HFFc6 (cell line): ENCODE data around the gene SLC45A2. TPM values are rescaled to one million over a fixed set of nuclear protein-coding genes. Genes with fewer than 3 reads are reported as not detected.

Source experiments
- DNase-seq: peaks from one replicate; pipeline ENCODE4 v3.0.0-alpha.2; 2018
- H3K27ac Mint-ChIP-seq: 2 replicates; pipeline ENCODE4 v1.8.0; 2020; ENCODE audit warnings: mild to moderate bottlenecking, mixed read lengths
- H3K27me3 Mint-ChIP-seq: 2 replicates; pipeline ENCODE4 v1.8.0; 2021; ENCODE audit warnings: mild to moderate bottlenecking, moderate library complexity, mixed read lengths; ENCODE audit not compliant: insufficient read depth
- H3K36me3 Mint-ChIP-seq: 2 replicates; pipeline ENCODE4 v1.8.0; 2021; ENCODE audit warnings: low read depth, mixed read lengths
- H3K4me1 Mint-ChIP-seq: 2 replicates; pipeline ENCODE4 v1.8.0; 2020; ENCODE audit warnings: low read depth, mixed read lengths
- H3K4me3 Mint-ChIP-seq: 2 replicates; pipeline ENCODE4 v1.8.0; 2020; ENCODE audit warnings: mild to moderate bottlenecking, moderate library complexity, mixed read lengths
- H3K9me3 Mint-ChIP-seq: 2 replicates; pipeline ENCODE4 v1.8.0; 2020; ENCODE audit warnings: mild to moderate bottlenecking, mixed read lengths
- total RNA-seq, 6 experiments: library from RNA; stranded (reverse); fragmentation: NEBNext Ultra II Directional; extraction: Animal tissue kit (Norgen Biotek cat#: 25700); gene quantifications; 2 replicates in 1 of 6; 3 replicates in 5 of 6; pipeline ENCODE4 v1.2.3, GENCODE V29; 2021
- TF ChIP-seq, protein P1 (sequence below): fragments of 200-600 bp; sonication (generic); IDR thresholded peaks from 2 replicates; pipeline ENCODE4 v1.5.0; 2021; ENCODE audit warnings: antibody characterized with exemption, mild to moderate bottlenecking

Gene SLC45A2
- total RNA-seq, 6 experiments from 2014 or later = not detected

DNA sequence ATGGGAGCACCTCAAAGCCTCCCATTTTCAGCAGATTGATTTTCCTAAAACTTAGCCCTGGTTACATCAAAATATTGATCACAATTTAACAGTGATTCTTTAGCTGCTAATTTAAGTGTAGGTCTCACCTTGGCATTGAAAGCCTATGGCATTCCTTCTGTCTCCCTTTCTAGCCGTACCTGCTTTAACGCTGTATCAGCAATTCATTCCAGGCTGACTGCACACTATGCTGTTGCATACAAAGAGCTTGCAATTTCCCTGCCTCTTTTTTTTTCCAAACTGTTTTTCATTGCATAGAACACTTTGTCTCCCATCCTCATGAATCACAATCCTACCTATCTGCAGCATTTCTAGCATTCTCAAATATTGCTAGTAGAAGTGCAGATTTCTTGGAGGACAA is 32.3 kb upstream of the SLC45A2 start:
- Mint-ChIP-seq H3K27me3 (no peaks in the 10 kb centered on the region), H3K27ac (no peak overlapping the region), H3K4me3 (no peak overlapping the region), H3K36me3 (no peaks in the 10 kb centered on the region), H3K9me3 (no peaks in the 10 kb centered on the region), H3K4me1 (peaks cover 30% of the 10 kb centered on the region)
- no peak for DNase-seq
- TF ChIP-seq, protein P1, sequence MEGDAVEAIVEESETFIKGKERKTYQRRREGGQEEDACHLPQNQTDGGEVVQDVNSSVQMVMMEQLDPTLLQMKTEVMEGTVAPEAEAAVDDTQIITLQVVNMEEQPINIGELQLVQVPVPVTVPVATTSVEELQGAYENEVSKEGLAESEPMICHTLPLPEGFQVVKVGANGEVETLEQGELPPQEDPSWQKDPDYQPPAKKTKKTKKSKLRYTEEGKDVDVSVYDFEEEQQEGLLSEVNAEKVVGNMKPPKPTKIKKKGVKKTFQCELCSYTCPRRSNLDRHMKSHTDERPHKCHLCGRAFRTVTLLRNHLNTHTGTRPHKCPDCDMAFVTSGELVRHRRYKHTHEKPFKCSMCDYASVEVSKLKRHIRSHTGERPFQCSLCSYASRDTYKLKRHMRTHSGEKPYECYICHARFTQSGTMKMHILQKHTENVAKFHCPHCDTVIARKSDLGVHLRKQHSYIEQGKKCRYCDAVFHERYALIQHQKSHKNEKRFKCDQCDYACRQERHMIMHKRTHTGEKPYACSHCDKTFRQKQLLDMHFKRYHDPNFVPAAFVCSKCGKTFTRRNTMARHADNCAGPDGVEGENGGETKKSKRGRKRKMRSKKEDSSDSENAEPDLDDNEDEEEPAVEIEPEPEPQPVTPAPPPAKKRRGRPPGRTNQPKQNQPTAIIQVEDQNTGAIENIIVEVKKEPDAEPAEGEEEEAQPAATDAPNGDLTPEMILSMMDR = no peak

DNA sequence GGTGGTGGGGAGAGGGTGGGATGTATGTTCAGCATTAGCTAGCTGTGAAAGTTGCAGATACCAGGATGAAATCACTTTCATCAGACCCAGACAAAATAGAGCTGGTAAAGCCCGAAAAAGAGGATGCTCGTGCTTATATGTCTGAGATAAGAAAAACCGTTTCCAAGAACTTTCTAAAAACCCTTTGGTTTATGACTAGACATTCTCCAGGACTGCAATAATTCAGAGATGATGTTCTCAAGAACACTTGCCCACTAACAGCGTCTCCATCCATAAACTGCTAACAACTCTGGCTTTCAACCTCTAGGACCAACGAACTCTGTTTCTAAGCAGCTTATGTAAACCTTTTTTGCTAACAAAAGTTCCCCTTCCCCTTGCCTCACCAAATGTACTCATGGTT is 31.7 kb upstream of the SLC45A2 start:
- H3K4me1 Mint-ChIP-seq = peaks cover 30% of the 10 kb centered on the region
- TF ChIP-seq, protein P1 = no peak

DNA sequence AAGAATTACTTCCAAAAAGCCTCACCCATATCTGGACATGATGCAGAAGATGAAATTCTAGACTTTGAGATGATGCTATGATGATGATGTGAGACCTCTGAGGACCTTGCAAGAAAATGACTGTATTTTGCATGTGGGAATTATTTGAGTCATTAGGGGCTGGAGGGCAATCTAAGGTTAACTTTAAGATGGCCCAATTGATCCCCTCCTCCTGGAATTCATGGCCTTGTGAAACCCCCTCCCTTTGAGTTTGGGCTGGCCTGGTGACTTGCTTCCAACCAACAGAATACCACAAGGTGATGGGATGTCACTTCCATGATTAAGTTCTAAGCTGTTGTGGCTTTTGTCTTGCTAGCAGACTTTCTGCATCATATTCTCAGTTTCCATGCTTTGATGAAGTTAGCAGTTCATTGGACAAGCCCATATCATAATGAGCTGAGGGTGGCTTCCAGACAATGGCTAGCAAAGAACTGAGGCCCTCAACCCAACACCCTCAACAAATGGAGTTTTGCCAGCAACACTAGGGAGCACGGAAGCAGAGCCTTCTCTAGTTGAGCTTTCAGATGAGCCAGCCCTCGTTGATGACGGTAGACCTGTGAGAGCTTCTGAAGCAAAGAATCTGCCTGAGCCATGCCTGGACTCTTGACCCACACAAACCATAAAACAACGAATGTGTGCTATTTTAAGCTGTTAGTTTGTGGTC is 30.8 kb upstream of the SLC45A2 start:
- Mint-ChIP-seq H3K27ac (no peak overlapping the region), H3K9me3 (no peaks in the 10 kb centered on the region), H3K27me3 (no peaks in the 10 kb centered on the region), H3K36me3 (no peaks in the 10 kb centered on the region), H3K4me1 (peaks cover 28% of the 10 kb centered on the region), H3K4me3 (no peak overlapping the region)
- DNase-seq = no peak
- TF ChIP-seq, protein P1 = no peak

More for the DNA sequence above, 31.7 kb upstream of the SLC45A2 start:
- H3K36me3 Mint-ChIP-seq = no peaks in the 10 kb centered on the region
- H3K27ac Mint-ChIP-seq = no peak overlapping the region
- H3K27me3 Mint-ChIP-seq = no peaks in the 10 kb centered on the region
- H3K9me3 Mint-ChIP-seq = no peaks in the 10 kb centered on the region
- no peak for DNase-seq
- H3K4me3 Mint-ChIP-seq = no peak overlapping the region

DNA sequence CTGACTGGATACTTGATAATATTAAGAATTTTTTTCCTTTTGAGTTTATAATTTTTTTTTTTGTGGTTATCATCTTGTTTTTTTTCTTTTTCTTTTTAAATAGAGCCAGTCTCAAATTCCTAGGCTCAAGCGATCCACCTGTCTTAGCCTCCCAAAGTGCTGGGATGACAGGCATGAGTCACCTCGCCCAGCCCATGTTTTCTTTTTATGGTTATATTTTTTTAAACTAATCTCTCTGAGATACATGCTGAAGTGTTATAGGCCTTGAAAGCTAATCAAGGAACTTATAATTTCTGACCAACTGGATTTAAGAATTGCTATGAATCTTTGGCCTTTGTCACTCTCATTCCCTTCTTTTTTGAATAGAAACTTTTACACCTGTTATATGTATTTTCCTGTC is 30.1 kb upstream of the SLC45A2 start:
- no peaks in the 10 kb centered on the region for H3K27me3 Mint-ChIP-seq

GRCh38 chr5:34013547-34013946 is 29.1 kb upstream of the SLC45A2 start:
- Mint-ChIP-seq H3K4me1 (peaks cover 43% of the 10 kb centered on the region), H3K4me3 (no peak overlapping the region), H3K36me3 (no peaks in the 10 kb centered on the region), H3K27ac (no peak overlapping the region), H3K27me3 (no peaks in the 10 kb centered on the region), H3K9me3 (no peaks in the 10 kb centered on the region)
- DNase-seq = no peak
- TF ChIP-seq, protein P1 = no peak

More for the DNA sequence above, 30.1 kb upstream of the SLC45A2 start:
- Mint-ChIP-seq H3K9me3 (no peaks in the 10 kb centered on the region), H3K4me1 (peaks cover 32% of the 10 kb centered on the region), H3K4me3 (no peak overlapping the region), H3K36me3 (no peaks in the 10 kb centered on the region), H3K27ac (no peak overlapping the region)
- DNase-seq = no peak
- TF ChIP-seq, protein P1 = no peak
